Calu3 (cell line): ENCODE data around the gene CAMK2N1. TPM values are rescaled to one million over a fixed set of nuclear protein-coding genes. Genes with fewer than 3 reads are reported as not detected.

Experiments used
- BruUV-seq: library from RNA; stranded (reverse); fragments of 400-500 nt; replicated peaks from 2 replicates; lab custom pipeline; 2021; lab: Mats Ljungman, UMichigan
- CTCF ChIA-PET: fragments of 300-600 bp; sonication (Branson Sonifier 250); formaldehyde crosslinking; loops from one replicate; lab custom pipeline; 2022; ENCODE audit warnings: antibody characterized with exemption; lab: Charles Lee
- DNase-seq: peaks from one replicate; pipeline ENCODE4 v3.0.0; 2022
- H3K27ac Mint-ChIP-seq: one replicate; pipeline ENCODE4 v1.8.0; 2022; ENCODE audit warnings: mixed read lengths; ENCODE audit not compliant: unreplicated experiment
- H3K27me3 Mint-ChIP-seq: one replicate; pipeline ENCODE4 v1.8.0; 2022; ENCODE audit warnings: mixed read lengths; ENCODE audit not compliant: unreplicated experiment
- H3K36me3 Mint-ChIP-seq: one replicate; pipeline ENCODE4 v1.8.0; 2022; ENCODE audit warnings: mild to moderate bottlenecking, moderate library complexity, mixed read lengths; ENCODE audit not compliant: insufficient read depth, unreplicated experiment
- H3K4me1 Mint-ChIP-seq: one replicate; pipeline ENCODE4 v1.8.0; 2022; ENCODE audit warnings: mild to moderate bottlenecking, low read depth, mixed read lengths; ENCODE audit not compliant: unreplicated experiment
- H3K4me3 Mint-ChIP-seq: one replicate; pipeline ENCODE4 v1.8.0; 2022; ENCODE audit warnings: mild to moderate bottlenecking, low read depth, moderate library complexity, mixed read lengths; ENCODE audit not compliant: unreplicated experiment
- H3K9me3 Mint-ChIP-seq: one replicate; pipeline ENCODE4 v1.8.0; 2022; ENCODE audit warnings: low read depth, mixed read lengths; ENCODE audit not compliant: unreplicated experiment
- CTCF ChIP-seq: fragments of 200-600 bp; IDR thresholded peaks from one replicate; pipeline ENCODE4 v1.8.0; 2022; ENCODE audit warnings: antibody characterized with exemption; ENCODE audit not compliant: unreplicated experiment
- intact Hi-C: fragments of 100-400 bp; cut with micrococcal nuclease; formaldehyde crosslinking; loops from one replicate; pipeline ENCODE4 v1.10.0; 2022; ENCODE audit not compliant: unreplicated experiment
- total RNA-seq: library from RNA; stranded (reverse); gene quantifications from 2 replicates; pipeline ENCODE4 v1.2.3, GENCODE V29; 2022

Gene CAMK2N1
- total RNA-seq, 1 experiment from 2014 or later = 56.0 TPM

- TF ChIP-seq CTCF = no peak
- H3K4me3 Mint-ChIP-seq = no peak overlapping the region
- no peak overlapping the region for H3K27ac Mint-ChIP-seq
- H3K27me3 Mint-ChIP-seq = peaks cover 3% of the 10 kb centered on the region
- no peak for DNase-seq
- peaks cover 21% of the 10 kb centered on the region for H3K36me3 Mint-ChIP-seq
- CTCF ChIA-PET = no interaction called here
- intact Hi-C loops = no loop called here
- H3K9me3 Mint-ChIP-seq = no peaks in the 10 kb centered on the region
- H3K4me1 Mint-ChIP-seq = peaks cover 60% of the 10 kb centered on the region
- BruUV-seq = no TSS peak
Measured at GRCh38 chr1:20472860-20473711, 12.9 kb downstream of the CAMK2N1 start.

DNA sequence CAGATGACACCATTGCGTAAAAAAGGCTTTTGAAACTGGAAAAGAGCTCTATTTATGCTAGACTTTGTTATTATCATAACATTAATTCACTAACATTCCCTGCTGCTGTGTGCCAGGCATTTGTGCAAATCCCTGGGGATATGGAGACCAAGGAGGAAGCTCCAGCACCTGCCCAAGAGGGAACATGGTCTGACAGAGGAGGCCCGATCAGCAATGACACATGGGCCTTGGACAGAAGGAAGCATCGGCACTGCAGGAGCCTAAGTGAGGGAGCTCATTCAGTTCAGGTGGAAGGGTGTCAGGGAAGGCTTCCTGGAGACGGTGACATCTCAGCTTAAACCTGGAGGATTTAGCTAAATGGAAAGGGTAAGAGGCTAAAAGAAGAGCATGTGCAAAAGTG is 13.9 kb downstream of the CAMK2N1 start:
- peaks cover 57% of the 10 kb centered on the region for H3K4me1 Mint-ChIP-seq
- DNase-seq = no peak
- no peak for TF ChIP-seq CTCF
- intact Hi-C loops = no loop called here
- no peaks in the 10 kb centered on the region for H3K9me3 Mint-ChIP-seq
- no peak overlapping the region for H3K4me3 Mint-ChIP-seq
- no TSS peak for BruUV-seq
- CTCF ChIA-PET = interaction anchor here (0.5 to 0.8 kb wide), 4 partner anchors 9 to 312 kb away, joined by 3 to 4 read pairs (median 3); no protein-coding TSS in a partner anchor
- no peak overlapping the region for H3K27ac Mint-ChIP-seq
- peaks cover 12% of the 10 kb centered on the region for H3K27me3 Mint-ChIP-seq
- peaks cover 15% of the 10 kb centered on the region for H3K36me3 Mint-ChIP-seq

GRCh38 chr1:20470194-20470593 is 15.8 kb downstream of the CAMK2N1 start:
- DNase-seq = no peak
- BruUV-seq = no TSS peak
- Mint-ChIP-seq H3K4me3 (no peak overlapping the region), H3K4me1 (peaks cover 41% of the 10 kb centered on the region), H3K9me3 (no peaks in the 10 kb centered on the region), H3K36me3 (peaks cover 7% of the 10 kb centered on the region), H3K27me3 (peaks cover 13% of the 10 kb centered on the region), H3K27ac (no peak overlapping the region)
- intact Hi-C loops = no loop called here
- TF ChIP-seq CTCF = no peak
- CTCF ChIA-PET = no interaction called here

DNA sequence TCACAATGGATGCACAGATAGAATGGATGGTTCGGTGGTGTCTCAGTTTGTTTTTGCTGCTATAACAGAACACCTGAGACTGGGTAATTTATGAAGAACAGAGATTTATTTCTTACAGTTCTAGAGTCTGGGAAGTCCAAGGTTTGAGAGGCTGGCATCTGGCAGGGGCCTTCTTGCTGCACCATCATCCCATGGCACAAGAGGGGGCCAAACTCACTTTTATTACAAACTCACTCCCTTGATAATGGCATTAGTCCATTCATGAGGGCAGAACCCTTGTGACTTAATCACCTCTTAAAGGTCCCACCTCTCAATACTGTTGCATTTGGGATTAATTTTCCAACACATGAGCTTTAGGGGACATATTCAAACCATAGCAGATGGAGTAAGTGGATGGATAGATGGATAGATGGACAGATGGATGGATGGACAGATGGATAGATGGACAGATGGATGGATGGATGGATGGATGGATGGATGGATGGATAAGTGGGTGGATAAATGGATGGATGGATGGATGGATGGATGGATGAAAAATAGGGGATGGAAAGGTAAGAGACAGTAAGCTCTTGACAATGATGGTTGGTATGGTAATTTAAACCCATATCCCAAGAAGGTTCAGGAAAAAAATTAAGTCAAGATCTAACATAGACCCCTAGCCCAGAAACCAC is 16.5 kb downstream of the CAMK2N1 start:
- H3K36me3 Mint-ChIP-seq = peaks cover under 1% of the 10 kb centered on the region
- H3K4me1 Mint-ChIP-seq = peaks cover 35% of the 10 kb centered on the region
- H3K4me3 Mint-ChIP-seq = no peak overlapping the region
- H3K27me3 Mint-ChIP-seq = peaks cover 13% of the 10 kb centered on the region
- CTCF ChIA-PET = interaction anchor here (1.0 kb wide), 2 partner anchors 24 to 25 kb away, joined by 3 read pairs; no protein-coding TSS in a partner anchor
- no peak overlapping the region for H3K27ac Mint-ChIP-seq
- intact Hi-C loops = loop anchor here (1.0 kb wide), 1 partner anchor 25 kb away; no protein-coding TSS in a partner anchor
- TF ChIP-seq CTCF = no peak
- BruUV-seq = no TSS peak
- no peak for DNase-seq
- H3K9me3 Mint-ChIP-seq = no peaks in the 10 kb centered on the region
